GM21360 (cell line): ENCODE results near the gene CCDC200.
A peak's percentile ranks its signal among the peaks of the same experiment; 100 is the strongest.
"Not testable (repeated sequence)": the region's sequence is repeated elsewhere in the genome, so short reads cannot be mapped to it uniquely, and the experiment has no call there.

Source experiments
- ATAC-seq: cut with Tn5 transposase; IDR thresholded peaks from one replicate; pipeline ENCODE4 v1.9.1; 2021; ENCODE audit warnings: mild to moderate bottlenecking, moderate library complexity; ENCODE audit not compliant: unreplicated experiment

The CCDC200 gene

DNA sequence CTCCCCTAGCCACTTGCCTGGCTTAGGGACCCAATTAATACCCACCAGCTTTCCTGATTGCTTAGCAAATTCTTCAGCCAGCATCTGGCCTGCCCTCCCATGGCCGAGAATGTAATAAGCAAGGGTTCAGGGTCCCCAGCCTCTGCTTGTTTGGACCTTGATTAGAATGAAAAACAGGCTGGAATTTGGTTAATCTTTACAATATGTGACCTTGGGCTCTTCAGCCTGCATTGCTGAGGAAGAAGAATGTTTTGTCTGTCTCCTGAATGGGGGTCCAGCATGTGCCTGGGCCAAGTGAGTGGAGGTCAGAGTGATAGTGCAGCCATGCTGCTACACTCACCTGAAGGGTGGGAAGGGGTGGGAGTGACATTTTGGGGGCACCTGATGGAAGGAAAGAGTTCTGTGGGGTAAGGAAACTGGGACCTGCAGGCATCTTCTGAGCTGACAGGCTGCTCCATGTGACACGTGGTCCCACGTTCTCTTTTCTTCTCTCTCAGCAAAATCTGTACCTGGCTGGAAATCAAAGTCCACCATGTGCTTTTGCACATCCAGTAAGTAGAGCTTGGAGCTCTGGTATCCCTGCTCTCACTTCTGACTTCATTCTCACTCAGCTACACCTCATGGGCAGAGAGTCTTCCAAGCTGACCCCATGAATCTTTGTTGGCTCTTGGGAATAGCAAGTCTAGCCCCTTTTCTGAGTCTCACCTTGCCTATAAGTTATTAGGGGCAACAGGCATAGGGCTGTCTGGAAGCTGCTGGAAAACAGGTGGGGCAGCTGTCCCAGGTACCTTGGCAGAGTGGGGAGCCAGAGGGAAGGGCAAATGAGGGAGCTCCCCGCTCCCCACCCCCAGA is 11.4 kb downstream of the CCDC200 start:
- ATAC-seq: no peak

DNA sequence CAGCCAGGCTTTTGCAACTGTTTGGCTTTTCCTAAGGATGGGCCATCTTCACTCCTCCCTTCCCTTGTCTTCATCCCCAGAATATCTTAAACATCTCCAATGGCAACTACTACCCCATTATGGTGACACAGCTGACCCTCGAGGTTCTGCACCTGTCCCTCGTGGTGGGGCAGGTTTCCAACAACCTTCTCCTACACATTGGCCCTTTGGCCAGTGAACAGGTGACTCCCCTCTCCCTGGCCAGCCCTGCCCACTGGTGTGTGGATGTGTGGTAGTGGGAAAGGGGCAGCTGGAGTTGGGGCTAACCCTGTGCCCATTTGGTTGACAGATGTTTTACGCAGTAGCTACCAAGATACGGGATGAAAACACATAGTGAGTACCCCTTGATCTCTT is 12.1 kb downstream of the CCDC200 start:
- ATAC-seq: no peak

DNA sequence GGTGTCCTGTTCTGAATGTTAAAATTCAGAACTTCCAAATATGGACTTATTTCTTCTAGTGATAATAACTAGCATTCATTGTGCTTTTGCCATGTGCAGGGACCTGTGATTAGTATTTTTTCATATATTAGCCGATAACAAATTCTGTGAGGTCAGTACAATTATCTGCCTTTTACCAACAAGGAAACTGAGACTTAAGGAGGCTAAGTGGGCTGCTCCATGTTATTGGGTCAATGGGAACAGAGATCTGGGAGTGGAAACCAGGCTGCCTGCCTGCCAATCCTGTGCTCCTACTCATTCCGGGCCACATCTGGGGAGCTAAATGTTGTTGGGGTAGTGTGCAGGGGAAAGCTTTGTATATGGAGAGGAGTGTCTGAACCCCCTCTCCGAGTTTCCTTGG is 13.1 kb downstream of the CCDC200 start:
- no peak for ATAC-seq

DNA sequence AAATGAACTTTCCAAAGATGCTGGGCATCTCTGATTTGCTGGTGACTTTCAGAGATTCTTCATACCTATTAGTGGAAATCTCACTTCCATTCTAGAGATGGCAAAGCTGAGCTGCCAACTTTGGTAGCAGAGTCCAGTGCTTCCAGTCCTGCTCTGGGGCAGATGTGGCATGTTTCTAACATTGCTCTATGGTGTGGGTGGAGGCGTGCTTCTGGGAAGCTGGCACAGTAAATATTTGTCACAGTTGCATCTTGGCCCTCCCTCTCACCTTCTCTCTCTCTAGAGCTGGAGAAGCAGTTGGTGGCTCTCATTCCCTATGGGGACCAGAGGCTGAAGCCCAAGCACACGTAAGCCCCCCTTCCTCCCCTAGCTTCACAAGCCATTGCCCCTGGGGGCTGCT is 14.9 kb downstream of the CCDC200 start:
- ATAC-seq: no peak

DNA sequence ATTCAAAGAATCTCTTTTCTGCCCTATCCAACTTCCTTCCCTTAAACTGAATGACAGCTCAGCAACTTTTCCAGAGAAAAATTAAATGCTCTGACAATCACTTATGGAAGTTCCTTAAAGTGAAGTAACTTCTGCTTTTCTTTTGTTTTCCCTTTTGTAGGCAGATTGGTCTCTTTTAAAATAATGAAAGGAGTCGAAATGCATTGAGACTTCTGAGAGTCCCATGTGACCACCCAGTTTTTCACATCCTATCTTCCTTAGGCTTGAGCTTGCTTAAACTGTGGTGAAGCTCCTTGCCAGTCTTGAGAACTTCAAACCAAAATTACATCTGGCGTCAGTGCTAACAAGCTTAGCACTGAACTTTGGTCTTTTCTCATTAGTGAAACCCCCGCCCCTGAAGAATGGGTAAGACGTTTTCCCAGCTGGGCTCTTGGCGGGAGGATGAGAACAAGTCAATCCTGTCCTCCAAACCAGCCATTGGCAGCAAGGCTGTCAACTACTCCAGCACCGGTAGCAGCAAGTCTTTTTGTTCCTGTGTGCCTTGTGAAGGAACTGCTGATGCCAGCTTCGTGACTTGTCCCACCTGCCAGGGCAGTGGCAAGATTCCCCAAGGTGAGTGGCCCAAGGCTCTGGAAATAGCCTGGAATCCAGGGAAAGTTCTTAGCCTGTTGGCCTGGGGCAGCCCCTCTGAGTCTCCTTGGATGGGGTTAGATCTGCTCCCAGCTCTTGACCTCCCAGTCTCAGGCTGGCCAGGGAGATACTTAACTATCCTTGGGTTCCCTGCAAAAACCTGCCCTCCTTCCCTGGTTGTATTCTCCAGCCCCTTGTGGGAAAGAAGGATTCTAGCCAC is 15.6 kb downstream of the CCDC200 start:
- ATAC-seq: no peak

DNA sequence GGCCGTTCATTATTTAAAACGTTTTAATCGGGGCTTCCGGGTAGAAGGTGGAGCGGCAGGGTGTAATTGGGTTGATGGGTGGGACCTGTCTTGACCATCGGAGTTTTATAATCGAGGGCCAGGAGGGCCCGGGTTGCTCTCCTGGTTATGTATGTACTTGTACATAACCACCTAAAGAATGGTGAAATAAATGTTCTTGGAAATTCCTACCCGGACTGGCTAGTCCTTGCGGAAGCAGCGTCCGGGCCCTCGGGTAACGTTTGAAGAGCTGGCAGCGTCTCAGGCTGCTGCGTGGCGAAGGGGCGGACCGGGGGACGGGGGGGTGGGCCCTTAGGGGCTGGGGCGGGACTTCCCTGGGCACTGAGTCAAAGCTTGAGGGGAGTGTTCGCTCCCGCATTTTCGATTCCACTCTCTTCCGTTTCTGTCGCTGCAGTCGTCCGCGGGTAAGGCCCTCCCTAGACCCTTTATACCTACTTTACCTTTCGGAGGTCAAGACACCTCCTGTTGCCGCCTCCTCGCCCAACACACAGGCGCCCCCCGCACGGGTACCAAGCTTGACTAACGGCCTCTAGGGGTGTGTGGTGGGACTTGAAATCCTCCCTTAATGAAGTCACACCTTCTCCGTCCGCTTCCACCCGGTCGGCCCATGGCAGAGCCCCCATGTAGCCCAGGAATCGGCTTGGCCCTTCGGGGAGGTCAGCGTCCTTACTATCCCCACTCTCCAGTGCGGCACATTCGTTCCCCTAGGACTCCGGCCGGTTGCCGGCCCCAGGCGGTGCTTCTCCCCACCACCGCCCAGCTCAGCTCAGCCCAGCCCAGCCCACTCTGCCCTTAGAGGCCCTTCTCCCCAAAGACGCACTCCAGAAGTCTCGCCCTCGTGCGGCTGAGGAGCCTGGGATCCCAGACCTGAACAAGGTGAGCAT is 16.7 kb downstream of the CCDC200 start, which contains the start of gene TMEM106A:
Gene TMEM106A, plus strand, starts transcription at position 396 of the 923 bp plus-strand sequence. CDS start 1,167 bp downstream, outside the sequence.
- ATAC-seq: peak; percentile 65

- ATAC-seq: no peak
These were observed 17.3 kb downstream of the CCDC200 start for GRCh38 chr17:43211123-43211479.

- ATAC-seq: no peak
These were observed 17.8 kb downstream of the CCDC200 start for GRCh38 chr17:43210576-43210975.

- not testable (repeated sequence) for ATAC-seq
These were observed 25.4 kb downstream of the CCDC200 start for GRCh38 chr17:43203013-43203412.

GRCh38 chr17:43200127-43200526 is 28.3 kb downstream of the CCDC200 start:
- ATAC-seq: no peak

GRCh38 chr17:43199633-43200032 is 28.8 kb downstream of the CCDC200 start:
- ATAC-seq: no peak

GRCh38 chr17:43193251-43193650 is 35.2 kb downstream of the CCDC200 start:
- no peak for ATAC-seq

DNA sequence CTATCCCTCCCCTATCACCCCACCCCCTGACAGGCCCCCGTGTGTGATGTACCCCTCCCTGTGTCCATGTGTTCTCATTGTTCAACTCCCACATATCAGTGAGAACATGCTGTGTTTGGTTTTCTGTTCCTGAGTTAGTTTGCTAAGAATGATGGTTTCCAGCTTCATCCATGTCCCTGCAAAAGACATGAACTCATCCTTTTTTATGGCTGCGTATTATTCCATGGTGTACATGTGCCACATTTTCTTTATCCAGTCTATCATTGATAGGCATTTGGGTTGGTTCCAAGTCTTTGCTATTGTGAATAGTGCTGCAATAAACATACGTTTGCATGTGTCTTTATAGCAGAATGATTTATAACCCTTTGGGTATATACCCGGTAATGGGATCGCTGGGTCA is 41.8 kb downstream of the CCDC200 start:
- ATAC-seq: not testable (repeated sequence)

GRCh38 chr17:43183921-43184320 is 44.5 kb downstream of the CCDC200 start:
- ATAC-seq: no peak

DNA sequence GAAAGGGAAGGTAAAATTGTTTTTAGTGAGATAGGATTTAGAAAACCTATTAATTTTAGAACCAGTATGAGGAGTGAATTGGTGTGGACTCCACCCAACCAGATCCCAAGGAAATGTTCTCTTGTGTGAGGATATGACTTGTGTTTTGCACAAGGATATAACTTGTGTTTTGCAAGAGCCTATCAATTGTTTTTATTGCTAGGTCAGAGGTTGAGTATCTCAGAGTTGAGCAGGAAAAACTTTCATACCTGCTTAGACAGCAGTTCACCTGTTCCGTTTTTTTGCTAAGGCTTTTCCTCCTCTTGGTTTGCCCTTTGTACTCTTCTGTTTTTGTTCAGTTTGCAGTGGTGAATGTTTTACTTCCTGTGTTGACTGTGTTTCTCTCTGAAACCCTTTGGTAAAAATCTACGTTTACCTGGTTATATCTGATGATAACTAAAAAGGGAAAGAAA is 52.3 kb downstream of the CCDC200 start:
- no peak for ATAC-seq

DNA sequence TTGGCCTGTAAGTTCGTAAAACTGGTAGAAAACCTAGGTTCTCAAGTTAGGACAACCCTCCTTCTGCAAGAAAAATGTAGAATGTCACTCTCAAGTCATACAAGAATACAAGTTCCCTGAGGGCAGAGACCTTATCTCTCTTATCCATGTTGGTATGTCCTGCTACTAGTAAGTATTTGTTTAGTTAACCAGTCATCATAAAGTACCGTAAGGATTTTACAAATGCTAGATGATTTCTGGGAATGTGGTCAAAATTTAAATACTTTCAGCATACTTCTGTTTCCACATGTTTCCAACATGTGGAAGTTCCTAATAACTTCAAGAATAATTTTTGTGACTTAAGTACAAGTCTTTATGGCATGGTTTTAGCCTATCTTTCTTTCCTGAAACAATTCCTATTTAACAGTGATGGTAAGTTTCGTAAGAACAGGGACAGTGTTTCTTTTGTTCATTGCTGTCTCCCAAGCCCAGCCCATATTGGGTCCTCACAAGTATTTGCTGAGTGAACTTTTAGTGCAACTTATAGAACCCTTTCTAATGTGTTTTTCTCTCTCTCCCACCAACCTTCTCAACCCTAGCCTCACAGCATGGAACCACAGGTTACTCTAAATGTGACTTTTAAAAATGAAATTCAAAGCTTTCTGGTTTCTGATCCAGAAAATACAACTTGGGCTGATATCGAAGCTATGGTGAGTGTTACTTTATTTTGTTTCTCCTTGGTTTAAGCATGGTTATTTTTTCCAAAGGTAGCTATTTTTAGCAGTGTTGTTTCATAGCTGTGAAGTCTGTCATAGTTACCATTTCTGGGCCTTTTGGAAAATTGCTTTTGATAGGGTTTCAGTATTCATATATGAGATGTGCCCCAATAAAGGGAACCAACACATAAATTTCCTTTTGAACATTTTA is 53.0 kb downstream of the CCDC200 start:
- ATAC-seq: no peak

GRCh38 chr17:43171586-43172487 is 56.6 kb downstream of the CCDC200 start:
- ATAC-seq: no peak
